GM19240 (cell line): ENCODE data around the gene SEC24C.
"Not testable (repeated sequence)": the region's sequence is repeated elsewhere in the genome, so short reads cannot be mapped to it uniquely, and the experiment has no call there.

Experiments used
- DNase-seq: peaks from one replicate; pipeline ENCODE4 v3.0.0; 2011; ENCODE audit warnings: low spot score; ENCODE audit not compliant: insufficient read length

Gene SEC24C

GRCh38 chr10:73793456-73793855, 49.3 kb downstream of the SEC24C start:
- no peak for DNase-seq

- not testable (repeated sequence) for DNase-seq
Measured at GRCh38 chr10:73795491-73795890, 51.3 kb downstream of the SEC24C start.

- not testable (repeated sequence) for DNase-seq
Measured at GRCh38 chr10:73796035-73796434, 51.9 kb downstream of the SEC24C start.

- no peak for DNase-seq
Measured at GRCh38 chr10:73796766-73797165, 52.6 kb downstream of the SEC24C start.

- DNase-seq = no peak
Measured at GRCh38 chr10:73797324-73798025, 53.3 kb downstream of the SEC24C start.

GRCh38 chr10:73798087-73798486, 53.9 kb downstream of the SEC24C start:
- DNase-seq = no peak

- no peak for DNase-seq
Measured at GRCh38 chr10:73798927-73799560, 54.9 kb downstream of the SEC24C start.

- DNase-seq = no peak
Measured at GRCh38 chr10:73799899-73800559, 55.9 kb downstream of the SEC24C start.

- no peak for DNase-seq
Measured at GRCh38 chr10:73800560-73801252, 56.5 kb downstream of the SEC24C start.

GRCh38 chr10:73801253-73801590, 57.0 kb downstream of the SEC24C start:
- DNase-seq = no peak

- no peak for DNase-seq
Measured at GRCh38 chr10:73802276-73802991, 58.3 kb downstream of the SEC24C start.

- peak; percentile 41 for DNase-seq
Measured at GRCh38 chr10:73803680-73804286, 59.6 kb downstream of the SEC24C start.

GRCh38 chr10:73806176-73806950, 62.2 kb downstream of the SEC24C start:
- no peak for DNase-seq

- DNase-seq = no peak
Measured at GRCh38 chr10:73807471-73807870, 63.3 kb downstream of the SEC24C start.

GRCh38 chr10:73808021-73808815, 64.0 kb downstream of the SEC24C start:
- no peak for DNase-seq

GRCh38 chr10:73809061-73809818, 65.1 kb downstream of the SEC24C start:
- no peak for DNase-seq

GRCh38 chr10:73810358-73810734, 66.2 kb downstream of the SEC24C start:
- DNase-seq = no peak

GRCh38 chr10:73810735-73811465, 66.7 kb downstream of the SEC24C start:
- DNase-seq = peak; percentile 25
